WTC11 (cell line): Measurements from ENCODE around the gene NFIA. TPM values are rescaled to one million over a fixed set of nuclear protein-coding genes. Genes with fewer than 3 reads are reported as not detected.

Experiments
- ATAC-seq: fragments of 200-7000 bp; cut with Tn5 transposase; 2 replicates; pipeline ENCODE4 v1.10.0; 2021; ENCODE audit warnings: mild to moderate bottlenecking, moderate library complexity
- CTCF ChIA-PET: fragments of 300-600 bp; sonication (Branson Sonifier 250); formaldehyde crosslinking; loops from one replicate; lab custom pipeline; 2021; ENCODE audit warnings: antibody characterized with exemption; lab: Charles Lee
- POLR2A ChIA-PET: fragments of 350-600 bp; sonication (Branson Sonifier 250); formaldehyde crosslinking; loops from one replicate; lab custom pipeline; 2021; ENCODE audit warnings: antibody characterized with exemption; lab: Charles Lee
- DNase-seq: peaks from one replicate; pipeline ENCODE4 v3.0.0; 2021; ENCODE audit warnings: low spot score
- H3K27ac Mint-ChIP-seq: 2 replicates; pipeline ENCODE4 v1.8.0; 2021; ENCODE audit warnings: mixed read lengths
- H3K27me3 Mint-ChIP-seq: 2 replicates; pipeline ENCODE4 v1.8.0; 2021; ENCODE audit warnings: low read depth, mild to moderate bottlenecking, moderate library complexity, mixed read lengths
- H3K36me3 Mint-ChIP-seq: 2 replicates; pipeline ENCODE4 v1.8.0; 2021; ENCODE audit warnings: mixed read lengths
- H3K4me1 Mint-ChIP-seq: 2 replicates; pipeline ENCODE4 v1.8.0; 2022; ENCODE audit warnings: mixed read lengths
- H3K4me3 Mint-ChIP-seq: 2 replicates; pipeline ENCODE4 v1.8.0; 2021; ENCODE audit warnings: mild to moderate bottlenecking, moderate library complexity, mixed read lengths
- H3K9me3 Mint-ChIP-seq: 2 replicates; pipeline ENCODE4 v1.8.0; 2021; ENCODE audit warnings: mixed read lengths
- ETV6 ChIP-seq: sonication (generic); formaldehyde crosslinking; IDR thresholded peaks from 2 replicates; pipeline ENCODE4 v1.8.1; 2022; ENCODE audit warnings: mild to moderate bottlenecking, missing genetic modification reagents
- NFATC4 ChIP-seq: fragments of 250-450 bp; sonication (Bioruptor Pico); IDR thresholded peaks from 2 replicates; pipeline ENCODE4 v1.9.0; 2021; ENCODE audit warnings: mild to moderate bottlenecking
- NFYB ChIP-seq: sonication (generic); formaldehyde crosslinking; conservative IDR thresholded peaks from 2 replicates; pipeline ENCODE4 v1.8.0; 2022; ENCODE audit warnings: low read depth, missing genetic modification reagents
- PRDM15 ChIP-seq: sonication (generic); formaldehyde crosslinking; IDR thresholded peaks from 2 replicates; pipeline ENCODE4 v1.8.0; 2022; ENCODE audit warnings: missing genetic modification reagents
- TEAD4 ChIP-seq: sonication (generic); formaldehyde crosslinking; IDR thresholded peaks from 2 replicates; pipeline ENCODE4 v1.8.0; 2022; ENCODE audit warnings: mild to moderate bottlenecking, missing genetic modification reagents
- USF1 ChIP-seq: sonication (generic); formaldehyde crosslinking; IDR thresholded peaks from 2 replicates; pipeline ENCODE4 v1.8.0; 2022; ENCODE audit warnings: mild to moderate bottlenecking, missing genetic modification reagents
- USF2 ChIP-seq: sonication (generic); formaldehyde crosslinking; IDR thresholded peaks from 2 replicates; pipeline ENCODE4 v1.8.1; 2023; ENCODE audit warnings: mild to moderate bottlenecking, missing genetic modification reagents, moderate library complexity
- ZBTB21 ChIP-seq: sonication (generic); formaldehyde crosslinking; IDR thresholded peaks from 2 replicates; pipeline ENCODE4 v1.8.1; 2023; ENCODE audit warnings: mild to moderate bottlenecking, missing genetic modification reagents, borderline replicate concordance
- ZNF423 ChIP-seq: fragments of 250-450 bp; sonication (Bioruptor Pico); IDR thresholded peaks from 2 replicates; pipeline ENCODE4 v2.1.2; 2022; ENCODE audit warnings: mild to moderate bottlenecking, moderate library complexity
- total RNA-seq: library from RNA; stranded (reverse); gene quantifications from 3 replicates; pipeline ENCODE4 v1.2.3, GENCODE V29; 2021
- TF ChIP-seq, protein P1 (sequence below): sonication (generic); formaldehyde crosslinking; IDR thresholded peaks from 2 replicates; pipeline ENCODE4 v1.8.1; 2023; ENCODE audit warnings: mild to moderate bottlenecking, missing genetic modification reagents
- TF ChIP-seq, protein P2 (sequence below): fragments of 250-450 bp; sonication (Bioruptor Pico); conservative IDR thresholded peaks from 2 replicates; pipeline ENCODE4 v1.9.0; 2021; ENCODE audit warnings: mild to moderate bottlenecking
- TF ChIP-seq, protein P3 (sequence below): fragments of 250-450 bp; sonication (Bioruptor Pico); IDR thresholded peaks from 2 replicates; pipeline ENCODE4 v1.9.0; 2021; ENCODE audit warnings: moderate library complexity, mild to moderate bottlenecking, inconsistent platforms, borderline replicate concordance
- TF ChIP-seq, protein P4 (sequence below): sonication (generic); formaldehyde crosslinking; conservative IDR thresholded peaks from 2 replicates; pipeline ENCODE4 v1.8.1; 2023; ENCODE audit warnings: mild to moderate bottlenecking, low read depth, missing genetic modification reagents, moderate library complexity
- TF ChIP-seq, protein P5 (sequence below): sonication (generic); formaldehyde crosslinking; IDR thresholded peaks from 2 replicates; pipeline ENCODE4 v1.8.1; 2022; ENCODE audit warnings: mild to moderate bottlenecking, moderate library complexity, missing genetic modification reagents

NFIA gene
- total RNA-seq, 1 experiment from 2014 or later, result 16.7 TPM

- POLR2A ChIA-PET, result no interaction called here
- DNase-seq, result no peak
- H3K9me3 Mint-ChIP-seq, result no peaks in the 10 kb centered on the region
- H3K27me3 Mint-ChIP-seq, result no peaks in the 10 kb centered on the region
- no peaks in the 10 kb centered on the region for H3K36me3 Mint-ChIP-seq
- H3K4me3 Mint-ChIP-seq, result no peak overlapping the region
- TF ChIP-seq USF1 (CRISPR knock-in tag), result peak; percentile 55
- TF ChIP-seq, protein P1, sequence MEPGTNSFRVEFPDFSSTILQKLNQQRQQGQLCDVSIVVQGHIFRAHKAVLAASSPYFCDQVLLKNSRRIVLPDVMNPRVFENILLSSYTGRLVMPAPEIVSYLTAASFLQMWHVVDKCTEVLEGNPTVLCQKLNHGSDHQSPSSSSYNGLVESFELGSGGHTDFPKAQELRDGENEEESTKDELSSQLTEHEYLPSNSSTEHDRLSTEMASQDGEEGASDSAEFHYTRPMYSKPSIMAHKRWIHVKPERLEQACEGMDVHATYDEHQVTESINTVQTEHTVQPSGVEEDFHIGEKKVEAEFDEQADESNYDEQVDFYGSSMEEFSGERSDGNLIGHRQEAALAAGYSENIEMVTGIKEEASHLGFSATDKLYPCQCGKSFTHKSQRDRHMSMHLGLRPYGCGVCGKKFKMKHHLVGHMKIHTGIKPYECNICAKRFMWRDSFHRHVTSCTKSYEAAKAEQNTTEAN, result no peak
- TF ChIP-seq USF2 (CRISPR knock-in tag), result peak; percentile 72
- H3K4me1 Mint-ChIP-seq, result peaks cover 56% of the 10 kb centered on the region
- H3K27ac Mint-ChIP-seq, result no peak overlapping the region
- CTCF ChIA-PET, result no interaction called here
- ATAC-seq, result no peak; the same call in 1 of the 2 replicates
Measured at GRCh38 chr1:61290525-61290924, 208.2 kb downstream of the NFIA start.

- Mint-ChIP-seq H3K36me3 (peaks cover 3% of the 10 kb centered on the region; the same call in 1 of the 2 replicates), H3K4me1 (peaks cover 79% of the 10 kb centered on the region), H3K27ac (no peak overlapping the region)
- ATAC-seq, result no peak
- TF ChIP-seq NFATC4 (CRISPR knock-in tag) (no peak), TEAD4 (no peak), PRDM15 (CRISPR knock-in tag) (no peak), ZNF423 (CRISPR knock-in tag) (no peak), USF1 (CRISPR knock-in tag) (no peak), ZBTB21 (CRISPR knock-in tag) (no peak), NFYB (CRISPR knock-in tag) (no peak), ETV6 (CRISPR knock-in tag) (no peak)
- TF ChIP-seq, protein P2, sequence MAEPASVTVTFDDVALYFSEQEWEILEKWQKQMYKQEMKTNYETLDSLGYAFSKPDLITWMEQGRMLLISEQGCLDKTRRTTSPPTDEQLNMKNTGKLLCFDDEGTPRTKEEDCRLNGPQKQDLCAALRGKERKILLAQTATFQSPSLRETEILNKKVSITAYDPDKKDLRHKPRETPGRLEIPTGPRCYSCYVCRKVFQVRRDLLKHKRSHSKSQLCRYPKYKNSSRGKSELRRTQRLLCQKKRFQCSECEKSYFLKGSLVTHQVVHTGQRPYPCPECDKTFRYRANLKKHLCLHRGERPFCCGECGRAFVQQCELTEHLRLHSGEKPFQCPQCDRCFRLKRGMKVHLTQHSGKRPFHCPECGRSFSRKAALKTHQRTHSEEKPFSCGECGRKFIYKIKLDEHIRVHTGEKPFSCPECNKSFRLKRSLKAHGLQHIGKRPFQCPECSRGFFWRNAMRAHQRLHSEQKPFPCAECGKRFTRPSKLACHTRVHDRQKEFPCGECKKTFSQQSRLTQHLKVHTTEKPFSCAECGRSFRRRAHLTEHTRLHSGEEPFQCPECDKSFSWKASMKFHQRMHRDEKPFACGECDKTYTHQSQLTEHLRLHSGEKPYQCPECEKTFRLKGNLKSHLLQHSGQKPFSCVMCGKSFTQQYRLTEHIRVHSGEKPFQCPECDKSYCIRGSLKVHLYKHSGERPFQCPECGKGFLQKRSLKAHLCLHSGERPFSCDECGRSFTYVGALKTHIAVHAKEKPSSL (CRISPR knock-in tag), result no peak
- TF ChIP-seq, protein P3, sequence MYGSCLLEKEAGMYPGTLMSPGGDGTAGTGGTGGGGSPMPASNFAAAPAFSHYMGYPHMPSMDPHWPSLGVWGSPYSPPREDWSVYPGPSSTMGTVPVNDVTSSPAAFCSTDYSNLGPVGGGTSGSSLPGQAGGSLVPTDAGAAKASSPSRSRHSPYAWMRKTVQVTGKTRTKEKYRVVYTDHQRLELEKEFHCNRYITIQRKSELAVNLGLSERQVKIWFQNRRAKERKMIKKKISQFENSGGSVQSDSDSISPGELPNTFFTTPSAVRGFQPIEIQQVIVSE (CRISPR knock-in tag), result no peak
- TF ChIP-seq, protein P4, sequence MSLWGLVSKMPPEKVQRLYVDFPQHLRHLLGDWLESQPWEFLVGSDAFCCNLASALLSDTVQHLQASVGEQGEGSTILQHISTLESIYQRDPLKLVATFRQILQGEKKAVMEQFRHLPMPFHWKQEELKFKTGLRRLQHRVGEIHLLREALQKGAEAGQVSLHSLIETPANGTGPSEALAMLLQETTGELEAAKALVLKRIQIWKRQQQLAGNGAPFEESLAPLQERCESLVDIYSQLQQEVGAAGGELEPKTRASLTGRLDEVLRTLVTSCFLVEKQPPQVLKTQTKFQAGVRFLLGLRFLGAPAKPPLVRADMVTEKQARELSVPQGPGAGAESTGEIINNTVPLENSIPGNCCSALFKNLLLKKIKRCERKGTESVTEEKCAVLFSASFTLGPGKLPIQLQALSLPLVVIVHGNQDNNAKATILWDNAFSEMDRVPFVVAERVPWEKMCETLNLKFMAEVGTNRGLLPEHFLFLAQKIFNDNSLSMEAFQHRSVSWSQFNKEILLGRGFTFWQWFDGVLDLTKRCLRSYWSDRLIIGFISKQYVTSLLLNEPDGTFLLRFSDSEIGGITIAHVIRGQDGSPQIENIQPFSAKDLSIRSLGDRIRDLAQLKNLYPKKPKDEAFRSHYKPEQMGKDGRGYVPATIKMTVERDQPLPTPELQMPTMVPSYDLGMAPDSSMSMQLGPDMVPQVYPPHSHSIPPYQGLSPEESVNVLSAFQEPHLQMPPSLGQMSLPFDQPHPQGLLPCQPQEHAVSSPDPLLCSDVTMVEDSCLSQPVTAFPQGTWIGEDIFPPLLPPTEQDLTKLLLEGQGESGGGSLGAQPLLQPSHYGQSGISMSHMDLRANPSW (CRISPR knock-in tag), result no peak
- TF ChIP-seq, protein P5, sequence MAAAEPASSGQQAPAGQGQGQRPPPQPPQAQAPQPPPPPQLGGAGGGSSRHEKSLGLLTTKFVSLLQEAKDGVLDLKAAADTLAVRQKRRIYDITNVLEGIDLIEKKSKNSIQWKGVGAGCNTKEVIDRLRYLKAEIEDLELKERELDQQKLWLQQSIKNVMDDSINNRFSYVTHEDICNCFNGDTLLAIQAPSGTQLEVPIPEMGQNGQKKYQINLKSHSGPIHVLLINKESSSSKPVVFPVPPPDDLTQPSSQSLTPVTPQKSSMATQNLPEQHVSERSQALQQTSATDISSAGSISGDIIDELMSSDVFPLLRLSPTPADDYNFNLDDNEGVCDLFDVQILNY, result no peak
- TF ChIP-seq, all 79 proteins: peak for 0
- CTCF ChIA-PET, result interaction anchor here (1.1 kb wide), 1 partner anchor 15 kb away, joined by 4 read pairs; no protein-coding TSS in a partner anchor
- POLR2A ChIA-PET, result no interaction called here
- Mint-ChIP-seq H3K27me3 (no peaks in the 10 kb centered on the region), H3K9me3 (peaks cover 5% of the 10 kb centered on the region; the same call in 1 of the 2 replicates), H3K4me3 (no peak overlapping the region)
- DNase-seq, result no peak
Measured at GRCh38 chr1:61293197-61293596, 210.8 kb downstream of the NFIA start.
